Measurements from ENCODE around the gene PDE6B. TPM values are rescaled to one million over a fixed set of nuclear protein-coding genes. Genes with fewer than 3 reads are reported as not detected.

PDE6B gene
- total RNA-seq, 1 donor from 2014 or later = 2.3 TPM

GRCh38 chr4:718460-718859, 93.1 kb downstream of the PDE6B start:
- Mint-ChIP-seq H3K27ac (ENCODE audit: unreplicated experiment) (no peak overlapping the region), H3K36me3 (ENCODE audit: low read depth) (peaks cover 9% of the 10 kb centered on the region), H3K27me3 (ENCODE audit: low read depth) (no peaks in the 10 kb centered on the region), H3K4me1 (ENCODE audit: low read depth) (peaks cover 41% of the 10 kb centered on the region), H3K4me3 (ENCODE audit: unreplicated experiment) (no peak overlapping the region), H3K9me3 (ENCODE audit: low read depth) (no peaks in the 10 kb centered on the region)
- no peak for DNase-seq (ENCODE audit: low spot score)
- TF ChIP-seq CTCF (IDR thresholded peaks at IDR 0.05) = no peak

Other genes starting within 250 kb of the PDE6B start
- gene ZNF721, start 126.4 kb upstream of the PDE6B start, total RNA-seq = 17.2 to 24.6 TPM (median 18.6 TPM) in 3 replicates
- 48.8 to 67.1 TPM (median 55.2 TPM) in 3 replicates for gene PIGG, start 126.4 kb upstream of the PDE6B start, total RNA-seq
- gene TMEM271, start 49.3 kb upstream of the PDE6B start, total RNA-seq = not detected in 3 replicates
- gene ATP5ME, start 48.7 kb downstream of the PDE6B start, total RNA-seq = 240 to 279 TPM (median 256 TPM) in 3 replicates
- 22.8 to 26.5 TPM (median 25.6 TPM) in 3 replicates for gene MYL5, start 49.0 kb downstream of the PDE6B start, total RNA-seq
- gene SLC49A3, start 63.6 kb downstream of the PDE6B start, total RNA-seq = 0.85 to 1.3 TPM (median 0.89 TPM) in 3 replicates
- 54.1 to 60.8 TPM (median 55.4 TPM) in 3 replicates for gene PCGF3, start 80.3 kb downstream of the PDE6B start, total RNA-seq
- not detected in 3 replicates for gene CPLX1, start 200.6 kb downstream of the PDE6B start, total RNA-seq